ENCODE measurements around the gene CHTF18.
"Not testable (repeated sequence)": the region's sequence is repeated elsewhere in the genome, so short reads cannot be mapped to it uniquely, and the experiment has no call there.

The CHTF18 gene

DNA sequence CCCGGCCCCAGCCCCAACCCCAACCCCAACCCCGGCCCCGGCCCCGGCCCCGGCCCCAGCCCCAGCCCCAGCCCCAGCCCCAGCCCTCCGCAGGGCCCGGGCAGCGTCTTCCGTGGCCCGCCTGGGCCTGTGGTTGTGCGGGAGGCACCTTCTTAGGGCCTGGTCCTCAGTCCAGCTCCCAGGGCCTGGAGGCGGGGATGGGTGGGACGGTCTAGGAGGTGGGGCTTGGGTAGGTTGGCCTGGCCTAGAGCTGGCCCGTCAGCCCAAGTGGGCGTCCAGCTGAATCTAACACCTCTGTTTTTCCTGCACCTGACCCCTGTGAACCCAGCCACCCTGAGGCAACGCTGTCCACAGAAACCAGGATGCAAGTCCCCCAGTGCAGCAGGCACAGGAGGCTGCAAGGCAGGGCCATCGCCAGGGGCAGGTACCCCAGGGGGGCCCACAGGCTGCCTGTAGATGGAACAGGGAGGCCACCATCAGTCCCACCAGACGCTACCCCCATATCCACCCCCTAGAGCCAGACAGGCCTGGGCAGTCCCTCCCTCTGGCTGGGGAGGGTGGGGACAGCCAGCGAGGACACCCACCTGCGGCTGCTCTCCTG is 19.1 kb upstream of the CHTF18 start:
- no peak for DNase-seq (ENCODE audit: low read depth)
- TF ChIP-seq, protein P1, sequence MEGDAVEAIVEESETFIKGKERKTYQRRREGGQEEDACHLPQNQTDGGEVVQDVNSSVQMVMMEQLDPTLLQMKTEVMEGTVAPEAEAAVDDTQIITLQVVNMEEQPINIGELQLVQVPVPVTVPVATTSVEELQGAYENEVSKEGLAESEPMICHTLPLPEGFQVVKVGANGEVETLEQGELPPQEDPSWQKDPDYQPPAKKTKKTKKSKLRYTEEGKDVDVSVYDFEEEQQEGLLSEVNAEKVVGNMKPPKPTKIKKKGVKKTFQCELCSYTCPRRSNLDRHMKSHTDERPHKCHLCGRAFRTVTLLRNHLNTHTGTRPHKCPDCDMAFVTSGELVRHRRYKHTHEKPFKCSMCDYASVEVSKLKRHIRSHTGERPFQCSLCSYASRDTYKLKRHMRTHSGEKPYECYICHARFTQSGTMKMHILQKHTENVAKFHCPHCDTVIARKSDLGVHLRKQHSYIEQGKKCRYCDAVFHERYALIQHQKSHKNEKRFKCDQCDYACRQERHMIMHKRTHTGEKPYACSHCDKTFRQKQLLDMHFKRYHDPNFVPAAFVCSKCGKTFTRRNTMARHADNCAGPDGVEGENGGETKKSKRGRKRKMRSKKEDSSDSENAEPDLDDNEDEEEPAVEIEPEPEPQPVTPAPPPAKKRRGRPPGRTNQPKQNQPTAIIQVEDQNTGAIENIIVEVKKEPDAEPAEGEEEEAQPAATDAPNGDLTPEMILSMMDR (IDR thresholded peaks at IDR 0.05; ENCODE audit: insufficient read depth, low read depth, low read length, missing control alignments) = no peak
- H3K4me3 ChIP-seq (ENCODE audit: low read length) = no peak overlapping the region

DNA sequence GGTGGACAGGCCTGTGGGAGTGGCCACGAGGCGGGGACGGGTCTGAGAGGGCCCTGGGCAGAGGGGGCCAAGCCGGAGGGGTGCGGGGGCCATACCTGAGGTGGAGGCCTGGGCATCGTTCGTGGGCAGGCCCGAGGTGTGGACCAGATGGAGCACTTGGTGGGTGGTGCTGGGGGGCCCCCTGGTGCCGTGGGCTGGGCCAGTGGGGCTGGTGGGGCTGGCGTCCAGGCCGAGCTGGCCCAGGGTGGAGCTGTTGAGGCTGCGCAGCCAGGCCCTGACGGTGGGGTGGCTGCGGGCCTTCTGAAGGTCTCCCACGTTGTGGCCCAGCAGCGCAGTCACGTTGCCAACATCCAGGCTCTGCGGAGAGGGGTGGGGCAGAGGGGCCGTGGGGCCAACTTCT is 18.5 kb upstream of the CHTF18 start:
- no peak for DNase-seq (ENCODE audit: low read depth)
- TF ChIP-seq, protein P1 (IDR thresholded peaks at IDR 0.05; ENCODE audit: insufficient read depth, low read depth, low read length, missing control alignments) = no peak
- H3K4me3 ChIP-seq (ENCODE audit: low read length) = no peak overlapping the region

DNA sequence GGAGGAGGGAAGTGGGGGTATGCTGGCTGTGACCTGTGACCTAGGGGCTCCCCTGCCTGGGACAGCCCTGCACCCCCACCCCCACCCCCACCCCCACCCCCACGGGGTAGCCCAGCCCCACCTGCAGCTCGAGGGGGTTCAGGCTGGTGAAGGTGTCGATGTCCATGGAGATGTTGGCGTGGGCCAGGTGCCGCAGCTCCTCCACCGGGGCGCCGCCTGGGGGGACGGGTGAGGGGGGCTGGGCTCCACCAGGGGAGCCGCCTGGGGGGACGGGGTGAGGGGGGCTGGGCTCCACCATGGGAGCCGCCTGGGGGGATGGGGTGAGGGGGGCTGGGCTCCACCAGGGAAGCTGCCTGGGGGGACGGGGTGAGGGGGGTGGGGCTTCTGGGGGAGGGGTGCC is 18.0 kb upstream of the CHTF18 start:
- no peak overlapping the region for H3K4me3 ChIP-seq (ENCODE audit: low read length)
- TF ChIP-seq, protein P1 (IDR thresholded peaks at IDR 0.05; ENCODE audit: insufficient read depth, low read depth, low read length, missing control alignments) = no peak
- DNase-seq (ENCODE audit: low read depth) = no peak

DNA sequence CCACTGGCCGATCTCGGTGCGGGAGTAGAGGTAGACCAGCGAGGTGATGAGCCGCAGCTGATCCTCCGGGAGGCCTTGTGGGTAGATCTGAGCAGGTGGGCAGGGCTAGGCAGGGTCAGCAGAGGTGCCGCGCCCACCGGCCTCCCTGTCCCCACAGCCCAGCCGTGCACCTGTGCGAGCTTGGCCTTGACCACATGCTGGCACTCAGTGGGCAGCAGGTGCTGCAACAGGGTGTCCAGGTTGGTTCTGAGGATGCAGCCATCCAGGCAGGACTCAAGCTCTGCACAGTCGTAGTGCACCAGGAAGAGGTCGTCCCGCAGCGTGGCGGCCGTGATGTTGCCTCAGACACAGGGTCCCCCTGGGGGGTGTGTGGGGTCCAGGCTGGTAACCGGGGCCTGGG is 15.5 kb upstream of the CHTF18 start:
- H3K4me3 ChIP-seq (ENCODE audit: low read length) = no peak overlapping the region
- TF ChIP-seq, protein P1 (IDR thresholded peaks at IDR 0.05; ENCODE audit: insufficient read depth, low read depth, low read length, missing control alignments) = no peak
- no peak for DNase-seq (ENCODE audit: low read depth)

DNA sequence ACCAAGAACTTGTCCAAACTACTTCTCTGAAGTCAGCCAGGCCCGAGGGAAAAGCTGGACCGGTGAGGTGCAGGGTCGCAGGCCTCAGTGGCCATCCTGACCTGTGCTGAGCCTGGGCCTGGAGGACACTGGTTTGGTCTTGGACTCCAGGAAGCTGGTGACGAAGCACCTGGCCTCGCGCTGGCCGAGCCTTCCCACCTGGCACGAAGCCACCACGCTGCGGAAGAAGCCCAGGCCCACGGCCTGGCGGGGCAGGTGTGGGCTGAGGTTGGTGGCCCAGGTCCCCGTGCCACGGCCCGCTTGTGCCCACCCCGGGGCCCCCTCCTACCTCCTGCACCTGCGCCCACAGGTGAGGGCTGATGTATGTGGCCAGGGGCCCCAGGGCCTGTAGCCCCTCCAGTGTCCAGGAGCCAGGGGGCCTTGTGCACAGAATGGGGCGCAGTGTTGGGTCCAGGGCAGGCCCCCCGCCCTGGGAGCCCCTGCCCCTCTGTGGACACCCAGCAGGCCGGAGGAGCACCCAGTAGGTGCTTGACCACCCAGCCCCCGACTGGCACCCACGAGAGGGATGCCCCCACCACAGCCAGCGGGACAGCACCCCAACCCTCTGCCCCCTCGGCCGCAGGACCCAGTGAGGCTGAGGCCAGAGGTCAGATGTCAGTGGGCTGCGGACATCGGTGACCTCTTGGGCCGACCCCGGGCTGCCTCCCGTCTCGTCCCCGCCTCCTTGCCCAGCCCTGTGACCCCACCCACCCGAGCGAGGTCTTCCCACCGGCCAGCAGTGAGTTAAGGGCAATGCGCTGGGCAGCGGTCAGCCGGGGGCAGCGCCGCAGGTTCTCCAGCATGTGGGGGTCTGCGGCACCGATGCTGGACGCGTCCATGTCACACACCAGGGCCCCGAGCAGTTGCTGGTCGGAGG is 14.1 kb upstream of the CHTF18 start:
- no peak overlapping the region for H3K4me3 ChIP-seq (ENCODE audit: low read length)
- TF ChIP-seq, protein P1 (IDR thresholded peaks at IDR 0.05; ENCODE audit: insufficient read depth, low read depth, low read length, missing control alignments) = no peak
- DNase-seq (ENCODE audit: low read depth) = no peak

DNA sequence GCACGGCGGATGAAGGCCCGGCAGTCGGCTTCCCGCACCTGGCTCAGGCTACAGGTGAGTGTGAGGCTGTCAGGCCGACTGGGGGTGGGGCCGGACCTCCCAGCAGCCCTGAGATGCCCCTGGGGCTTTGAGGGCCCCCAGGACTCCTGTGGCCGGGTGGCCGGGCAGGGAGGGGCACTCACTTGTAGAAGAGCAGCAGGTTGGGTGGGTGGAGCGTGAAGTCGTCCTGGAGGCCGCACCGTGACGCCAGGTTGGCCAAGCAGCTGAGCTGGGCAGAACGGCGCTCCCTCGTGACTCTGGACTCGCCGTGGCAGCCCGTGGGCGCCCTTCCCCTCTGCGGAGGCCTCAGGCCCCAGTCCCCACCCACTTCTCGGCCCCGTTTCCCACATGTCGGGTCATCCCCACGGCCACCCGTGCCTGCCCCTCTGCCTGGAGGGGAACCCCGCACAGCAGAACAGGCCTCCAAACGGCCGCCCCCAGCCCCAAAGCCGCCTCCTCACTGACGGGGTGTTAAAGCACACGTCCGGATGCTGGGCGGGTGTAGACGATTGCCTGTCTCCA is 13.1 kb upstream of the CHTF18 start:
- no peak for DNase-seq (ENCODE audit: low read depth)
- no peak overlapping the region for H3K4me3 ChIP-seq (ENCODE audit: low read length)
- TF ChIP-seq, protein P1 (IDR thresholded peaks at IDR 0.05; ENCODE audit: insufficient read depth, low read depth, low read length, missing control alignments) = no peak

DNA sequence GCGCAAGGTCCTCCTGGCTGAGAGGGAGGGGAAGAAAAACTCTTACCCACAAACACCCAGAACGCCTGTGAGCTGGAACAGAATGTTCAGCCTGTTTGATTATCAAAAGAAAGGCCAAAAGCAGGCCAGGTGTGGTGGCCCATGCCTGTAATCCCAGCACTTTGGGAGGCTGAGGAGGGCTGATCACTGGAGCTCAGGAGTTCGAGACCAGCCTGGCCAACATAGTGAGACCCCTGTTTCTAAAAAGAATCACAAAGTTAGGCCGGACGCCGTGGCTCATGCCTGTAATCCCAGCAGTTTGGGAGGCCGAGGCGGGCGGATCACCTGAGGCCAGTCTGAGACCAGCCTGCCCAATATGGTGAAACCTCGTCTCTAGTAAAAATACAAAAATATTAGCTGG is 12.1 kb upstream of the CHTF18 start:
- H3K4me3 ChIP-seq (ENCODE audit: low read length); DNase-seq (ENCODE audit: low read depth): not testable (repeated sequence)
